GM04504 (cell line): ENCODE data around the gene TANC1.

ENCODE experiments used
- DNase-seq: peaks from one replicate; pipeline ENCODE4 v3.0.0-alpha.2; 2012; ENCODE audit warnings: low read depth

TANC1 gene

DNA sequence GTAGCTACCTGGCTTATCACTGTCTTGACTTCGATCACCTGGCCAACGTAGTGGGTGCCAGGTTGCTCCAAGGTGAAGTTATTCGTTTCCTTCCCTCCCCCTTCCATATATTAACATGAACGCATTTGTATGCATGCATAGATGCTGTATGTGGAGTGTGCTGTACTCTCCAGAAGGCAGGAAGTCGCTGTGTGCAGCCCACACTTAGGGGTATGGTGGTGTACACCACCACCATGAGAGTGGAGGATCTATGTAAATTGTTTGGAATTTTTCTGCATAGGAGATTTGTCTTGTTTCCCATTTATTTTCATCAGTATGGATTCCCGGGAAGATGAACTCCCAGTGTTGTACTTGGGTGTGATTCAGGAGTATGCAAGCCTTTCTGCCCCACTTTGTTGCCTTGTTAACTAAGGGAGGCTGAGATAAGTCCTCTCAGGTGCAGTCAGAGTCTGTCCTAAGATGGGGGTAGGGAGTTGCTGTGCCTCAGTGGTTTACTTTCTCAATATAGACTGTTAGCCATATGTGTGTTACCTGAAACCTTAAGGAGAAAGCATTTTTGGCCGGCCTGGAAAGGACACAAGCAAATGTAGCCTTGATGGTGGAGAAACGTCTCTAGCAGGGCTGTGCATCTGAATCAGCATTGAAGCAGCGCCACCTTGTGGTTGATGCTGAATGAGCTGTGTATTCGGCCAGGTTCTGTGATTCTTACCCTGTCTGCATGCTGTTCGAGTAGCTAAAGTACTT lies 149.8 kb downstream of the TANC1 start:
- DNase-seq = no peak

DNA sequence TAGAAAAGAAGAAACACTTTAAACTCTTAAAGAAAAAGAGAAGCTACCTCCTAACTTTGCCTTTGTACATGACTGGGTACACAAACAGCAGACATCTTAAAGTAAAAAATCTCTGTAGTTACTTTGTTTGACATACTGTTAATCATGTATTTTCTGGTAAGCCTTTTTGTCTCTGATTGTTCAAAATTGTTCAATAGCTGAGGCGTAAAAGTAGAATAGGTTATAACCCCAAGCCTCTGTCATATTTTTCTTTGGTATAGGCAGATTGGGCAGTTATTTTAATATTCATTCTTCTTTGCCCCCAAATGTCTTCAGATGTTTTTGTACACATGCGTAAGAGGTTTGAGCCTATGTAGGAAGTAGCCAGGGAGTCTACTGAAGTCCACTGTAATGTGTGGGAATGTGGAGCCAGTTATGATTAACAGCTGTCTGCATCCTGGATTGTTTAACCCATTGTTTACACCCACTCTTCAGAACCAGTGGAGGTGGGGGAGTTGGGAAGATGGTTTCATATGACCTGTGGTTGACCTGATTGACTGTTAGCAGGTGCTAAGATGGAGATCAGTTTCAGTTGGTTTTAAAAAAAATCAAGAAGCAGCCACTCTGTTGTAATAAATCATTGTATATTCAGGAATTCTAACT lies 150.5 kb downstream of the TANC1 start:
- no peak for DNase-seq

DNA sequence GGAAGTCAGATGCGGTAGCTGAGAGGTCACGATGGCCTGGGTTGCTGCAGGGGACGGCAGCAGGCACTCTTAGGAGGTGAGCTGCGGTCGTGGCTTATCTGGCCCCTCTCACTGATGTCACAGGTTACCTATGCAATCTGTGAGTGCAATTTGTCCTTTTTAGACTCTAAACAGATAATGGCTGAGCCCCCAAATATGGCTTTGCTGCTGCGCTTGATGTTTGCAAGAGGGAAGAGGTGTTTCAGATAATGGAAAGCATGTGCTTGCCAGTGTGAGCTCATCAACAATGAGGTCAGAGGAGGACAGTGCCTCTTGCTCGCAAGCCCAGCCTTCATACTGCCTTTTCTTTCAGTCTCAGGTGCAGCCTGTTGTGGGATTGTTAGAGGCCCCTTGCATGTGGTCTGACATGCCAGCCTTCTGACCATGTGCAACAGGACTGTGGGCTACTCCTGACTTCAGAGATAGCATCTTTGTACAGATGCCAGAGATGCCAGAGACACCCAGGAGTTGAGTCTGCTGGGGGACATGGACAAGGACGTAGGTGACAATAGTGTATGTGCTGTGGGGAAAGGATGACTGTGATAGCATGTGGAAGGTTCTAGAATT lies 151.3 kb downstream of the TANC1 start:
- DNase-seq = no peak

DNA sequence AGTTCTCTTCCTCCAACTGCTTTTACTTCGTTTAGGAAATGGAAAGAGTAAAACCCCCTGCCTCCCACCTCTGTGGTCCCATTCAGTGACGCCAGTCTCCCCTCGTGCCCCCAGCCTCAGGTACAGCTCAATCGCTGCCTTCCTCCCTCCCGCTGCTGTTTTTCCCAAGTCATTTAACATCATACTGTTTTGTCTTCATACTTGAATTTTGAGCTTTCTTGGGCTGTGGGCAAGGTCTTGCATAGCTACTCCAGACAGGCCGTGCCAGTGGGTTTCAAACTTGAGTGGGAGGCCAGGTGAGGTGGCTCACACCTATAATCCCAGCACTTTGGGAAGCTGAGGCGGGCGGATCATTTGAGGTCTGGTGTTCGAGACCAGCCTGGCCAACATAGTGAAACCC lies 155.3 kb downstream of the TANC1 start:
- DNase-seq = no peak

DNA sequence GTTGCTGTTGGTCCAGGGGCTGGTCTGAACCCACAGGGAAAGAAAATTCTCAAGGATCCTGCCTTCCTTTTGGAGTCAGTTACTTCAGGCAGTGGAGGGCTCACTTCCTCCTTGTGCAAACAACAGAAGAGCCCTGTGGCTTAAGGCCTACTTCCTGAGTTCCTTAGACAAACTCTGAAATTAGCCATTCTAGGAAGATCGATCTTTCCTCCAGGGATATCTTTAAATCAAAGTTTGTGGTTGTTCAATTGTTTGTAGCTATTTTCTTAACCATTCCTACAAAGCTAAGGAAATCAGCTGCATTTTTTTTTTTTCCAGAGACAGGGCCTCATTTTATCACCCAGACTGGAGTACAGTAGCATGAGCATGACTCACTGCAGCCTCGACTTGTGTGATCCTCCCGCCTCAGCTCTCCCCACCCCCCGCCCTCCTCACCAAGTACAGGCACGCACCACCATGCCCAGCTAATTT lies 156.0 kb downstream of the TANC1 start:
- DNase-seq = peak; percentile 76

DNA sequence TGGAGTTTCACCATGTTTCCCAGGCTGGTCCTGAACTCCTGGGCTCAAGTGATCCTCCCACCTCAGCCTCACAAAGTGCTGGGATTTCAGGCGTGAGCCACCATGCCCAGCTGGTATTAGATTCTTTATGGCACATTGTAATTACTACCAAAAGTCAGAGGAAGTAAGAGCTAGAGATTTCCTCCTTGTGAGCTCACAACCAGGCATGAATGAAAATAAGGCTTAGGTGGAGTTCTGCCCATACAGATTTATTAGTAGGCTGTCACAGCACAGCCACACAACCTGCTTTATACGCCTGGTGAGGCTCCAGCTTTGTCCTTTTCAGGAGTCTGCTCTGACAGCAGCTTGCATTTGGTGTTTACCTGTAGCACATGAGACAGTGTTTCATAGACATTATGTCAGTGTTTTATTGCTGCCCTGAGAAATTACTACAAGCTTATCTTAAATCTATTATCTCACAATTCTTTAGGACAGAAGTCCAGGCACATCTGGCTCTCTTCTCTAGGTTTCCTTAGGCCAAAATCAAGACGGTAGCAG lies 156.6 kb downstream of the TANC1 start:
- DNase-seq = no peak

DNA sequence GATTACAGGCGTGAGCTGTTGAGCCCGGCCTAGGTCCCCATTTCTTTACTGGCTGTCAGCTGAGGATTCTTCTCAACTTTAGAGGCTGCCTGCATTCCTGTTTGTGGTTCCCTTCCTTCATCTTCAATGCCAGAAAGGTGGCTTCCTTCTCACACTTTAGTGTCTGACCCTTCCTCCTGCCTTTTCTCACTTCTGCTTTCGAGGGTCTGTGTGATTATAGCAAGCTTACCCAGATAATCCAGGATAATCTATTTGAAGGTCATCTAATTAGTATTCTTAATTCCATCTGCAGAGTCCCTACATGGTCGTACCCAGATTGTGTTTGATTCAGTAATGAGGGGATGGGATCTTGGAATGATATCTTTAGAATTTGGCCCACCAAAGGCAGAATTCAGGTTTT lies 157.4 kb downstream of the TANC1 start:
- DNase-seq = no peak

DNA sequence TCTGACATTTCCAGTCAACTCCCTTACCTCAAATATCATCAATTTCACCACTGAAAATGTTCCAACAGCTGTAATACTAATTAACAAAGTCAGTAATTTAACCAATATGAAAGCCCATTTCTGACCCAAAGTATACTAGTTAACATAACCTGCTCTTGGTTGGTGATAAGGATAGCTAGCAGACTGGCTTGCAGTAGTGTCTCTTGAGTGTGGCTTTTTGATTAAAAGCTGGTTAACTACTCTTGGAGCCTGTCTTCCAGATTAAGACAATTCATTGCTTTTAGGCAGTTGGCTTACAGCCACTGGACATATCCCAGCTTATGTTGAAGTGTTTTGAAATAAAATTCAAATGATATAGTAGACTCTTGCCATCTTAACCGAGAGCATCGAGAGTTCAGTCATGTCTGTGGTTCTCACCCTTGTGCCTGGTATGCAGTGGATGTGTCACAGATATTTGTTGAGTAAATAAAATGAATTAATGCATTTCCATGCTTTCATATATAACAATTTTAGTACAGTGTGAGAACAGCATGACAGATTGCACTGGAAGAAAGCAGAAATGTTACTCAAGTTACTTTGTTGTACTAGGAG lies 158.1 kb downstream of the TANC1 start:
- peak; percentile 89 for DNase-seq

DNA sequence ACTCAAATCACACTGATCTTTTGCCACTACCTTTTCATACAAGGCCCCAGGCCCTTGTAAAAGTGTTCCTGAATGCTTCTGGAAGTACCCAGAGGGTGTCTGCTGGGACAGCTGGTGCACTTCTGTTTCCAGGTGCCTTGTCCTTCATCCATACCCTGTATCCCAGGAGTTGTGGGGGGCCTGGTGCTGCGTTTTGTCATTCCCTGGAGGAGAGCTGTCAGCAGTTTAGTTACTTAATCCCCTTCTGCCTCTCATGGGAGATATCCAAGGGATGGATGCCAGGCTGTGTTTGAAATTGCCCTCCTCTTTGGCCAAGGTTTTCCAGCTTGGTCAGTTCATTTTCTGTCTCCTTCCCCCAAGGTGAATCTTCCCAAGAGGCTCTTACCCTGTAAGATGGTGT lies 159.8 kb downstream of the TANC1 start:
- no peak for DNase-seq

DNA sequence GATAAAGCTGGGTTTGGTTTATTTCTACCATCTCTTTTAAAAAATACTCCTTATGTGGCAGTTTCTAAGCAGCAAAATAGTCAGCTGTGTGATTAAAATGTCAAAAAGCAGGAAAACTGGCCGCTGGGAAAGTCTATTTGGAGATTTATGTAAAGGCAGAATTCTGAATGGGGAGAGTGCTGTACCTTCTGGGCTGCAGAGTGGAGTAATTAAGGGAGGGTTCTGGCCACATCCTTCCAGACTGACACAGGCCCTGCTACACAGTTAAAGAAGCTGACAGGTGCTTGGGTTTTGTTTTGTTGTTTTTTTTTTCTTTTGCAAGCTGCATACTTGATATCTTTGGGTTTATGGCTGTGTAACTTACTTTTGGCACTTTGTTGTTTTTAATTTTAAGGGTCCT lies 160.8 kb downstream of the TANC1 start:
- DNase-seq = no peak

DNA sequence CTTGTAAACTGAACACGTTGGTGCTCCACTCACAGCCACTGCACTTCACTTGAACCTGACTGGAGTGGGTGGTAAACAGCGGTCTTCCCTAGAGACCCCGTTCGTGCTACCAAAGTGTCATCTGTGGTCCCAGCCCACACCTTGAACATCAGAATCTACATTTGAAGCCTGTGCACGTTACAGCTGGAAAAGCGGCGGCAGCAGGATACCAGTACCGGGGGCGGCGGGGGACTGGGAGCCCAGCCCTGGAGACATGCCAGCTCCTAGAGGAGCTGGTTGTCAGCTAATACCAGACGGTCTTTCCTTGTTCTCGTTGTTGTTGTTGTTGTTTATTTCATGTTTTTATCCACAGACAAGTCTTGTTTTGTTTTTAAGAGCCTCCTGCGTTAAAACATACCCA lies 161.4 kb downstream of the TANC1 start:
- no peak for DNase-seq

DNA sequence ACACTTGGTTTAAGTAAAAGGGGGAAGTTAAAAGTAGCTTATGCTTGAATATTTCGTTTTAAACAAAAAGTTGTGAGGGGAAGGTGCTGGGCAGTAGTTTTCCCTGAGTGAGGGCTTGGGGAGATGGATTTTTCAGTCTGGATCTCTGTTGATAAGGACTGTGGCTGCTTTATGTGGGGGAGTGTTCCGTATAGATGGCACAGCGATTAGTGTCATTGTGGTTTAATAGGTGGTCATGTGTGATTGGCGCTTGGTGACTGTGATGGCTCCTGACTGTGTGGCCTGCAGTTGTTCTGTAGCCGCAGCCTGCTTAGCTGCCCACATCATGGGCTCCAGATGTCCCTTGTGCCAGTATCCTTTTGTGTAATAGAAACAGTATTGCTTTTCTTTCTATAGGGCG lies 161.9 kb downstream of the TANC1 start:
- no peak for DNase-seq

DNA sequence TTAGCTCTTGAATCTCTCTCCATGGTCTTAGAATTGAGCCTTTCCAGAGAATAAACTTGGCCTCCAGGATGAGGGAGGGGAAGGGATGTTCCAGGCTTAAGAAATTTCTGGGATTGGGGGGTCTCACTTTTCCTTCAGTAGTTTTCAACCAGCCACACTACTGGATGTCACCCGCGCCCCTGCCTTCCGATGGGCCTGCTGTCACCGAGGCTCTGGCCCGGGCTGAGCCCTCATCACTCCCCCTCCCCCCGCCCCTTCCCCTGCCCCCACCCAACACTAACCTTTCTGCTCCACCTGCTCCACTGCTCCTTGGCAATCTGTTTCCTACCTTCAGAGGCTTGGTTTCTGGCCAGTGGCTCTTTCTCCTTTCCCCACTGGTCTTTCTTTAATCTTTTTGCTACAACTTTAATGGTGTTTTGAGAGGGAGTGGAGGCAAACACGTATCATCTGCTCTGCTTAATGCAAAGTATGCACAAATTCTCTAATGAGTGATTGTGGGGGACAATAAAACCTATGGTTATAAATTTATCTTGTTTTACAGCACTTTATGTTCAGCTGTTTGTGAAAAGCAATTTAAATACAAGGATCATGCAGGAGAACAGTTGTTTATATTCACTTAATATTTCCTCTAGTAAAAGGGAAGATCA lies 162.9 kb downstream of the TANC1 start:
- DNase-seq = no peak

DNA sequence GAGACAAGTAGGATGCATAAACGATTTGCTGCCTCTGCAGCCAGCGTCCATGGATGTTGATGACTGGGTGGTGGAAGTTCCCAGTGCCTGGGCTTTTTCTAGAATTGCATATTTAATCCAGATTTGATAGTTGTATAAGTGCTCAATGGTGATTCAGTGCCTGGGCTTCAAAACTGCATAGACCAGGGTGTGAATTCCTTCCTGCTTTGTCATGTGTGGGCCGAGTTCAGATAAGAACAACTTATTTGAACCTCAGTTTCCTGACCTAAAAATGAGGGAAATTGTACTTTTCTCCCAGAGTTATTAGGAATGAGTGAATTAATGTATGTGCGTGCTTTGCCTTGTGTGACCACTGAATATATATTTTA lies 163.5 kb downstream of the TANC1 start:
- no peak for DNase-seq

DNA sequence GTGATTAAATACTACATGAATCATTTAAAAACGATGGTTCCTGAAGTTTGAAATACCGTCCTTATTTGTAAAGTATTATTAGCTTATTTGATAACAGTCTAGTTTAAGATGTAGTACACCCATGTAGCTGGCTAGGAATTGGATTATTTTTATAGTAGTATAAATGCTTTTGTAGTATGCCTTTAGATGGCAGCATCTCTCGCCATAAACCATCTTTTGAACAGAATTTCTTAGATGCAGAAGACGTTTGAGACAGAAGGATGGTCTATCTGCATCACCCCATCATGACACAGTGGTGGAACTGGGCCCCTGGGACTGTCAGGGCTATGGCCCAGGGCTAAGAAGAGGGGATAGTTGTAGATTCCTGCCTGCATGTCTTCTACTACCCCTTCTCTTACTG lies 165.4 kb downstream of the TANC1 start:
- no peak for DNase-seq

DNA sequence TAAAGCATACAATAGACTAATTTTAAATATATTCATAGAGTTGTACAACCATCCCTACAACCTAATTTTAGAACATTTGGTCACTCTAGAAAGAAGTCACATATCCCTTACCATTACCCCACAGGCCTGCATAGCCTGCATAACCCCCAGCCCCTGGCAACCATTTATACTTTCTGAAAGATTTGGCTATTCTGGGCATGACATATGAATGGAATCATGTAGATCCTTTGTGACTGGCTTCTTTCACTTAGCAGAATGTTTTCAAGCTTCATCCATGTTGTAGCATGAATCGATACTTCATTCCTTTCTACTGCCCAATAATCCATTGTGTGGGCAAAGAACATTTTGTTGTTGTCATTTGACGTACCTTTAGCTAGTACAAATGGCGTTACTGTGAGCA lies 166.5 kb downstream of the TANC1 start:
- DNase-seq = no peak

DNA sequence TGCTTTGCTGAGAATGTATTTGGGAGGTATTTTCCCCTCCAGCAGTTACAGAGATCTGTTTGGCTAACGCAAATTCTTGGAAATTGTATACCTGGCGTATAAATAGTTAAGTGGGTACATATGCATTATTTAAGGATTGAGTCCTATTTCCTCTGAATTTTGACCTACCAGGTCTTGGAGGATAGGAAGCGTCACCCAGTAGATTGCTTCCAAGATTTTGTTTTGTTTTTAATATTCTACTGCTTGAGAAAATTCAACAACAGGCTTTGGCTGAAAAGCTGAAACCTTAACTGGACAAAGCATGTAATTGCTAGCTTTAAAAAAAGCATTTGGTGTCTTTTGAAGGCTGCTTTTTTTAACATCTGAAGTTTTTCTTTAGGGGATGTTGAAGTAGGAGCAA lies 168.0 kb downstream of the TANC1 start:
- DNase-seq = no peak

DNA sequence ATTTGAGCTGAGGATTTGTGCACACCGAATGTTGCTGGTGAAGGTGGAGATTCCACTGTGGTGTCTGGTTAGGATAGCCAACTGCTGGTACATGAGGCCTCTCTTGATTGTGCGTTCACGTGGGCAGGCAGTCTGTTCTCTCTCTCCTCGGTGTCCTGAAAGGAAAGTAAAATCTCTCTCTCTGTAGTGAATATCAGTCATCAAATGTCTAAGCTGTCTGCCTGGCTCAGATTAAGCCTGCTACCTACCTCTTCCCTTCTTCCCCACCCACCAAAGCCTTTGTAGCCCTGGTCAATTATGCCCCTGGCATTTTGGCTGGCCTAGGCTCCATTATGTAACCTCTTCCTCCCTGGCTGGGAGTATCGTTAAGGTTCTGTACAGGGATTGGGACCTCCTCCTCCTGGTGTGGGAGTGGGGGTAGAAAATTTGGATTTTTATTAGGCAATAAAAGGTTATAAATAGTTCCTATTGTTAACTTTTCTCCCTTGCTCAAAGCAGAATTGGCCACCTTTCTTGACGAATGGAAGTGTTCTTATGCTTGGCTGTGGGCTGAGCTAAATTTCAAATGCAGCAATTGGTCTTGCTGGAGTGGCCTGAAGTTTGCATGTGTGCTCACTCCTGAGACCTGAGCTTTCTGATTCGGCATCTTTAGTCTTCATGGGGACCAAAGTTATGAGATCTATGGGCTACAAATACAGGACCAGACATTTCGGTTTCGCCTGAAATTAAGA lies 169.2 kb downstream of the TANC1 start:
- DNase-seq = no peak

DNA sequence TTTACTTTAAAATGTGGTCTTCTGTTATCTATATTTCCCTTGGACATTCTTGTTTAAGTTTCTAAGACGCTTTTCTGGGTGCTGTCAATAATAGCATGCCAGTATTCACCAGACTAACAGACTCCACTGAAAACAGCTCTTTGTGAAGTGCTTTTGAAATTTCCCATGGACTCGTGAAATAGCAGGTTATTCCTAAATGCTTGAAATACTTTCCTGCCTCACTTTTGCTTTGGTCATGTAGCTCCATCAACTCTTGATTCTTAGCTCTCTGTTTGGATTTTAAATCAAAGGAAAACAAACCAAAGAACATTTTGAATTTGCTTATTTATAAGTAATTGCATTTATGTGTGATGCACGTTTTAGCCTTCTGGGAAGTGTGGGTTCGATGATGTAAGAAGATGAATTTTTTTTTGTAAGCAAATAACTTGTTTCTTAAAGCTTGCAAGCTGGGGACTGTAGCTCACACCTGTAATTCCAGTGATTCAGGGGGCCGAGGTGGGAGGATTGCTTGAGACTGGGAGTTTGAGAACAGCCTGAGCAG lies 170.3 kb downstream of the TANC1 start:
- no peak for DNase-seq

DNA sequence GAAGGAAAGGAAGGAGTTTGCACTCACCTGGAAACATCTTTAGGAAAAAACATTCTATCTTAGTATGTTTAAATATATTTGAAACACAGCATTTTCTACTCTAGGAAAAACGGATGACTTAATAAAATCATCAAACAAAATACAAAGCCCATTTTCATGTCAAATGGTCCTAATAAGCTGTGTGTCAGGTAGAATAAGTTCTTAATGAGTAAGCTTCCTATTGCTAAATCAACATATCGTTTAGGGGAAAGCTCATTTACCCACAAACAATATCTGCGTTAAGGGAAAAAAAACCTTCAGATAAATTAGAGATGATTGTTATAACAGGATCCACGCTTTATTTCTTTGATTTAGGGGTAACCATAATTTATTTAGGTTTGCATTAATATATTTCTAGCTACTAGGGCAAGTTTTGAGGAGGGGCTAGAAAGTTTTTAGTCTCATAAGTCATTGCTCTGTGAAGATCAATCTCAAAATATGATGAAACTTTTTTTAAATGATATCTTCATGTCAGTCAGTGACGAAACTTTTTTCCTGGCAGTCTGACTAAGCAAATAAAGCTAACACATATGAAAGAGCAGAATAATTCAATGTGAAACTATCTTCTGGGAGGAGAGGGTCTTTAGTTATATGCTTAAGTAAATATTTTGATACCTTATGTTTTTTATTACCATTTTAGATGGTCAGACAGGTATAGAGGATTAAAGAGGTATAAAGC lies 170.9 kb downstream of the TANC1 start:
- no peak for DNase-seq
